Inflammatory macrophage treated with lipopolysaccharide for 4 hours (primary cell): ENCODE results near the gene USP6NL.

ENCODE experiments used
- DNase-seq: peaks from one replicate; pipeline ENCODE4 v3.0.0-alpha.2; 2020

USP6NL gene

GRCh38 chr10:11548065-11548767 is 63.2 kb downstream of the USP6NL start:
- DNase-seq, result no peak

GRCh38 chr10:11546581-11546980 is 64.9 kb downstream of the USP6NL start:
- DNase-seq, result peak; percentile 35

- DNase-seq, result no peak
Observed at GRCh38 chr10:11541296-11541695, 70.2 kb downstream of the USP6NL start.

- peak; percentile 90 for DNase-seq
Observed at GRCh38 chr10:11539191-11539868, 72.1 kb downstream of the USP6NL start.

GRCh38 chr10:11538834-11539190 is 72.6 kb downstream of the USP6NL start:
- no peak for DNase-seq

GRCh38 chr10:11536228-11536627 is 75.2 kb downstream of the USP6NL start:
- DNase-seq, result no peak

- DNase-seq, result peak; percentile 33
Observed at GRCh38 chr10:11535346-11535959, 76.0 kb downstream of the USP6NL start.

- DNase-seq, result peak; percentile 60
Observed at GRCh38 chr10:11533328-11533781, 78.1 kb downstream of the USP6NL start.

- DNase-seq, result no peak
Observed at GRCh38 chr10:11532306-11532705, 79.1 kb downstream of the USP6NL start.

- no peak for DNase-seq
Observed at GRCh38 chr10:11530806-11531205, 80.6 kb downstream of the USP6NL start.

GRCh38 chr10:11529276-11529903 is 82.1 kb downstream of the USP6NL start:
- DNase-seq, result peak; percentile 16

- no peak for DNase-seq
Observed at GRCh38 chr10:11528286-11528685, 83.2 kb downstream of the USP6NL start.

GRCh38 chr10:11527691-11528255 is 83.7 kb downstream of the USP6NL start:
- no peak for DNase-seq

GRCh38 chr10:11527068-11527467 is 84.4 kb downstream of the USP6NL start:
- DNase-seq, result no peak

GRCh38 chr10:11525503-11525902 is 85.9 kb downstream of the USP6NL start:
- no peak for DNase-seq

- DNase-seq, result peak; percentile 66
Observed at GRCh38 chr10:11522821-11523245, 88.6 kb downstream of the USP6NL start.

GRCh38 chr10:11521860-11522259 is 89.6 kb downstream of the USP6NL start:
- DNase-seq, result peak; percentile 57

GRCh38 chr10:11520892-11521291 is 90.6 kb downstream of the USP6NL start:
- DNase-seq, result no peak

- DNase-seq, result no peak
Observed at GRCh38 chr10:11517150-11517549, 94.3 kb downstream of the USP6NL start.

- peak; percentile 85 for DNase-seq
Observed at GRCh38 chr10:11516431-11516746, 95.1 kb downstream of the USP6NL start.

- DNase-seq, result peak; percentile 81
Observed at GRCh38 chr10:11515596-11516430, 95.6 kb downstream of the USP6NL start.

GRCh38 chr10:11513727-11514126 is 97.7 kb downstream of the USP6NL start:
- no peak for DNase-seq
